Measurements from ENCODE around the gene STYK1.
"Not testable (repeated sequence)": the region's sequence is repeated elsewhere in the genome, so short reads cannot be mapped to it uniquely, and the experiment has no call there.

Gene STYK1

GRCh38 chr12:10618338-10618987, 55.4 kb downstream of the STYK1 start:
- DNase-seq, result no peak

- DNase-seq, result no peak
Measured at GRCh38 chr12:10617863-10618262, 56.0 kb downstream of the STYK1 start.

DNA sequence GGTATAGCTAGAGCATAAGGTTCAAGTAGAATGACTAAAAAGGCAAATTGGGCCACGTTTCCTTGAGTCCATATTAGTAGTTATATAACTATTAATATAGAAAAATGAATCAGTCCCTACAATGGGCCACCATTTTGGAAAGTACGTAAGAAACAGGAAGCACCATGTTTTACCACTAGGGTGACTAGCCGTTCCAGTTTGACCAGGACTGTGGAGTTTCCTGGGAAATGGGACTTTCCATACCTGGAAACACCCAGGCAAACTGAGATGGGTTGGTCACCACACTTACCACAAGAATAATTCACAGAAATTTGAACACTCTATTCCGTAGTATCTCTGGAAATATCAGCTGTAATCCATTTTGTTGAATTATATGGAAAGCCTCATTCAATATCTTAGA, 58.3 kb downstream of the STYK1 start:
- DNase-seq, result no peak

- DNase-seq, result no peak
Measured at GRCh38 chr12:10614056-10614370, 59.8 kb downstream of the STYK1 start.

- peak; percentile 99 for DNase-seq
Measured at GRCh38 chr12:10613349-10614055, 60.4 kb downstream of the STYK1 start, which contains the start of gene MAGOHB. TSS of gene MAGOHB (minus strand) at chr12:10613609. CDS start at chr12:10613532, 77 bp downstream.

- DNase-seq, result no peak
Measured at GRCh38 chr12:10612984-10613348, 60.9 kb downstream of the STYK1 start.

- DNase-seq, result no peak
Measured at GRCh38 chr12:10612110-10612509, 61.7 kb downstream of the STYK1 start.

- DNase-seq, result not testable (repeated sequence)
Measured at GRCh38 chr12:10611258-10611657, 62.6 kb downstream of the STYK1 start.

- no peak for DNase-seq
Measured at GRCh38 chr12:10610188-10610587, 63.7 kb downstream of the STYK1 start.

DNA sequence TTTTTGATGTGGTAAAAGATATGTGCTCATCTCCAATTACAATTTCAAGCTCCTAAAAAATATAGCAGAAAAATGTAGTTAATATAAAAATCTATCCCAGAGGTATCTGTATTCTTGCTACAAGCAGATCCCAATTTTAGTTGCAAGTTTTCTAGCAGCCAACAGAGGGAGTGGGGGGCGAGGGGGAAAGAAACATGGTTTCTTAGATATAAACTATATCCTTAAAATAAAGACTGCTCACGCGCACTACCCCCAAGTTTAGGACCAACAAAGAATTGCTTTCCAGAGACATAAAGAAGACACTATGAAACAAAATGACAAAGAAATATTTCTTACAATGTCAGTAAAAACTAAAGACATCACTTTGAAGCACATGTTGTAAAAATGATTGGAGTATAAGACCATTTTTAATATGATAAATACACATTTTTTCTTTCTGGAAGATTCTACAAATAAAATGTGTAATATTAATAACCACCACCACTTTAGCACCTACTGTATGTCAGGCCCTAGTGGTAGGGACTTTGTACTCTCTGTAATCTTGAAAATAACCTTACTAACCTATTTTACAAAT, 65.9 kb downstream of the STYK1 start:
- peak; percentile 2 for DNase-seq

DNA sequence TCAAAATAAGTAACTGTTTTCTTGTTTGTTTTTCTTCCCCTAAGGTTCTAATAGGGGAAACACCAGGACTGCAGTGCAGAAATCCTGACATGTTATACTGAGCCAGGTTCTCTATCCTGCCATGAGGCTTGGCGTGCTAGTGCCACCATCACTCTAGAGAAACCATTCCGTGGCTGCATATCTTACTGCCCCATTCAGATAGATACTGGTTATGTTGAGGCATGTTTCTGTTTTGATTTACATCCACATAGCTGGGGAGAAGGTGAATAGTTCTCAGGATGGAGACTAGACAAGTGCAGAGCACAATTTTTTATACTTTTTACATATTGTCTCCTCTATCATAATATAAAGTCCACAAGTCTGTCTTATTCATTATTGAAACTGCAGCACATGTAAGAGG, 72.0 kb downstream of the STYK1 start:
- DNase-seq, result no peak

DNA sequence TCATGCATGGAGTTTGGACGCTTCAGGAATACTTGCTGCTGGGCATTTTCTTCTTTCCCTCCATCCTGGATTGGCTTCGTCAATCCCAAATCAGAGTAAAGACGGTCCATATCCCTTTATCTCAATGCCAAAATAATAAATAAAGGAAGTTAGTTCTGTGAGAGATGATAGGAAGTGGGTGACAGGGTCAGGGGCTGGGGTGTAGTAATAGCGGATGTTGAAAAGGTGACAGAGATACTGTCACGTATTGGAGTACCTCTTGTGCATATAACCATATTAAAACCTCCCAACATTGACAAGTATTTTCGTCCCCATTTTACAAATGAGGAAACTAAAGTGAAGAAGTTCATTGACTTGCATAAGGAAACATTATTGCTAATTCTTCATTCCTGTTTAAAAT, 72.9 kb downstream of the STYK1 start:
- no peak for DNase-seq

GRCh38 chr12:10595881-10596280, 78.0 kb downstream of the STYK1 start:
- no peak for DNase-seq

GRCh38 chr12:10590966-10591365, 82.9 kb downstream of the STYK1 start:
- no peak for DNase-seq

- DNase-seq, result no peak
Measured at GRCh38 chr12:10584415-10584814, 89.4 kb downstream of the STYK1 start.

GRCh38 chr12:10582704-10583103, 91.1 kb downstream of the STYK1 start:
- DNase-seq, result no peak

DNA sequence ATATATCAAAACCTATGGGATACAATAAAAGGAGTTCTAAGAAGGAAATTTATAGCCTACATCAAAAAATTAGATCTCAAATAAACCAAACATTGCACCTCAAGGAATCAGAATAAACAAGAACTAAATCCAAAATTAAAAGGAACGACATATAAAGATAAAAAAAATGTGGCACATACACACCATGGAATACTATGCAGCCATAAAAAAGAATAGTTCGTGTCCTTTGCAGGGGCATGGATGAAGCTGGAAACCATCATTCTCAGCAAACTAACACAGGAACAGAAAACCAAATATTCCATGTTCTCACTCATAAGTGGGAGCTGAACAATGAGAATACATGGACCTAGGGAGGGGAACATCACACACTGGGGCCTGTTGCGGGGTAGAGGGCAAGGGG, 91.7 kb downstream of the STYK1 start:
- not testable (repeated sequence) for DNase-seq

GRCh38 chr12:10574307-10574706, 99.5 kb downstream of the STYK1 start:
- no peak for DNase-seq

- DNase-seq, result not testable (repeated sequence)
Measured at GRCh38 chr12:10572021-10572490, 101.8 kb downstream of the STYK1 start.

DNA sequence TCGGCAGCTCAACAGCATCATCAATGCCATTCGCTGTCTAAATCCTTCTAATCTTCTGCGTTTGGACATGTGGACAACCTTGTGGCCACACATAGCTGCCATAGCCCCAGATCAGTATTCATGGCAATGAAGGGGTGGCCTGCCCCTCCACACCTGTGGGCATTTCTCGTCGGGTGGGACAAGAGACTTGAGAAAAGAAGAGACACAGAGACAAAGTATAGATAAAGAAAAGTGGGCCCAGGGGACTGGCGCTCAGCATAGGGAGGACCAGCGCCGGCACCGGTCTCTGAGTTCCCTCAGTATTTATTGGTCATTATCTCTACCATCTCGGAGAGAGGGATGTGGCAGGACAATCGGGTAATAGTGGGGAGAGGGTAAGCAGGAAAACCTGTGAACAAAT, 102.7 kb downstream of the STYK1 start:
- DNase-seq, result no peak

Data from stimulated activated CD4-positive, alpha-beta T cell treated with anti-CD3 and anti-CD28 coated beads, Interleukin-4, amount 100 ng/mL, for 1 hour (primary cell).